ENCODE measurements around the gene GIMAP2. TPM values are rescaled to one million over a fixed set of nuclear protein-coding genes. Genes with fewer than 3 reads are reported as not detected.

Gene GIMAP2
- 0.08 to 0.15 TPM (median 0.09 TPM) in 3 of 5 replicates, not detected in the others for total RNA-seq (2022; extraction: Qiagen RNA extraction)

DNA sequence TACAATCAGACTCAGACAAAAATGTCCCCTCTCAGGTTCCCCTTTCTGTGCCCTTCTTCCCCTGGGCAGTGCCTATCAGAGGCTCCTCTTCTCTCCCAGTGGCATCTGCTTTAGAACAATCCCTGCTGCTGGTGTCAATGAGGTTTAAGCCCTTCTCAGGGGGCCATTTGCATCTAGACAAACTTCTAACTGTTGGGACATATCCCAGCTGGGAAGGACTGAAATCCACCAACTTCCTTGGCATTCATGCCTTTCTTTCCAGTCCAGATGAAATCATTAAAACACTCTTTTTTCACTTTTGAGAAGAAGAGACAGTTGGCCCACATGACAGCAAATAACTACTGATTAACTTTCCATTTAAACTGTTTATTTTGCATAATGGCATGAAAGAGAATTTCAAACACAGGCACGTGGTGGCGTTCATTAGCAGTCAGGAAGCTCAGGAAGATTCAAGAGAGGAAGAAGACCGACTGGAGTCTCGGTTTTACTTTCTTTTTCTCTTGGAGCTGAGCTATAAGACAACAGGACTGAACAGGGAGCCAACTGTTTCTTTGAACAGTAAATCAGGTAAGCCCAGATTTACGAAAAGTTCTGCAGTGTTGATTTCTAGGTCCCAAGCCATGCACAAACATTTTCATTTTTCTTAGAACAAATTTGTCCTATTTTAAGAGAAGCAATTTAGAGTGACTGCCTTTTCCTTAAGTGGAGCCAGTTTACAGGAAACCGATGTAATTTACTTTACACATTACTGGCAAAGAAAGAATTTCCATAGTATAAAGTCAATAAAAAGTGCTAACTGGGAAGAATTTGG is at the start of gene GIMAP2:
Gene GIMAP2 (plus strand): TSS at position 488 of the 811 bp plus-strand sequence. CDS start 1,354 bp downstream, outside the sequence.

DNA sequence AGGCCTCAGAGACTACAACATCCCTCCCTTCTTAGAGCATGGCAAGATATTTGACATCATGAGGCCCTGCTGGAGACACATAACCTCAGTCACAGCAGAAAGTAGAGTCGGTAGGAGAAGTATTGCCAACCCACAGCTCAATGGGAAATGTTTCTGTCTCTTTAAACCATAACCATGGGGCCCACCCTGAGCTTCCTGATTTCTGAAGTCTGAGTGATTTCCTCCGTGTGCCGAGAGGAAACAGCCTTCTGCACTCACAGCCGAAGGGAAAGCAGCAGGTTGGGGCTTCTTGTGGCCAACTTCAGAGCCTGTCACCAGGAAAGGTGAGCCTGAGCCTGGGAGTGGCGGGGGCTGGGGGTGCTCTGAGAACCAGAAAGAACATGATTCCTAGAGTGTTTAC is 30.9 kb downstream of the GIMAP2 start, which contains the start of gene GIMAP1:
Gene GIMAP1 (plus strand): TSS at position 246 of the 400 bp plus-strand sequence. CDS start 2,435 bp downstream, outside the sequence.

DNA sequence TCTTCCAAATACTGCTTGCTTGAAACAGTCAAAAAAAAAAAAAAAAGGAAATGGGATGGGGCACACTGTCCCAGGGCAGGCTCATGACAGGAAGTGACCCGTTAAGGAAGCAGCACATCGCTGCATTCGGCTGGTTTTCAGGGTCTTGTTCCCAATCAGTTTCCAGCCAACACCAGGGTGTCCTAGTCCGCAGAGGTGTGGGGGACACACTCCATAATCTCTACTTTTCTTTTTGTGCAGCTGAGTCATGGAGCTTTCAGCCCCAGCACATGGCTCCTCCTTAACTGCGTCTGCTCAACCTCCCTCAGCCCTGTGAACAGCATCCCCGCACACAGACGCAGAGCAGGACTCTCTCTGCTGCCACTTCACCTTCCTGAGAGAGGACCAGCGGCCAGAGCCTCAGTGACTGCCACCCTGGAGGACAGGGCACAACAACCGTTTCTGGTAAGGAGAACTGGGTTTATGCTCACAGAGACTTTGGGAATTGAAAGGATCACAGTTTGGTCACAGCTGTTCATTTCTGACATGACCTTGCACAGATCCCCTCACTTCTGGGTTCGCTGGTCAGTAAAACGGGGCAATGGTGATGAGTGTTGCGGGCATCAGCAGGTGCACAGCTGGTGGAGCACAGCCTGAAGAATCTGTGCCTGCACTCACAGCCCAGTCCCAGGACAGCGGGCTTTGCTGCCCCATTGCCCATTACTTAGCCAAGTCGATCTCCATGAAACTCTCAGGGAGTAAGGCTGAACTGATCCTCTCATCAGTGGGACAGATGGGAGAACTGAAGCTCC is 52.0 kb downstream of the GIMAP2 start, which contains the start of gene GIMAP5:
Gene GIMAP5 (plus strand): TSS at position 154 of the 791 bp plus-strand sequence. CDS start 3,467 bp downstream, outside the sequence.

Other genes with a start within 250 kb of the GIMAP2 start
- gene GIMAP8, start 235.1 kb upstream of the GIMAP2 start, total RNA-seq (2022; extraction: Qiagen RNA extraction): not detected in 5 replicates
- not detected in 5 replicates for gene GIMAP7, start 170.8 kb upstream of the GIMAP2 start, total RNA-seq (2022; extraction: Qiagen RNA extraction)
- not detected in 5 replicates for gene GIMAP4, start 118.3 kb upstream of the GIMAP2 start, total RNA-seq (2022; extraction: Qiagen RNA extraction)
- gene GIMAP6, start 53.3 kb upstream of the GIMAP2 start, total RNA-seq (2022; extraction: Qiagen RNA extraction): not detected in 5 replicates
- not detected in 5 replicates for gene GIMAP1, start 30.9 kb downstream of the GIMAP2 start, total RNA-seq (2022; extraction: Qiagen RNA extraction)
- not detected in 5 replicates for gene GIMAP5, start 51.7 kb downstream of the GIMAP2 start, total RNA-seq (2022; extraction: Qiagen RNA extraction)
- 0.10 to 0.17 TPM (median 0.13 TPM) in 3 of 5 replicates, not detected in the others for gene TMEM176B, start 114.7 kb downstream of the GIMAP2 start, total RNA-seq (2022; extraction: Qiagen RNA extraction)
- gene TMEM176A, start 115.1 kb downstream of the GIMAP2 start, total RNA-seq (2022; extraction: Qiagen RNA extraction): not detected in 5 replicates
- gene AOC1, start 166.8 kb downstream of the GIMAP2 start, total RNA-seq (2022; extraction: Qiagen RNA extraction): 0.06 to 0.10 TPM in 2 of 5 replicates, not detected in the others